ENCODE results near the gene NAIP. TPM values are rescaled to one million over a fixed set of nuclear protein-coding genes. Genes with fewer than 3 reads are reported as not detected.
"Not testable (repeated sequence)": the region's sequence is repeated elsewhere in the genome, so short reads cannot be mapped to it uniquely, and the experiment has no call there.

The NAIP gene
- total and polyA plus RNA-seq, 2 of the 4 experiments (the other 2 are of a cell fraction) = 1.3 to 2.2 TPM

DNA sequence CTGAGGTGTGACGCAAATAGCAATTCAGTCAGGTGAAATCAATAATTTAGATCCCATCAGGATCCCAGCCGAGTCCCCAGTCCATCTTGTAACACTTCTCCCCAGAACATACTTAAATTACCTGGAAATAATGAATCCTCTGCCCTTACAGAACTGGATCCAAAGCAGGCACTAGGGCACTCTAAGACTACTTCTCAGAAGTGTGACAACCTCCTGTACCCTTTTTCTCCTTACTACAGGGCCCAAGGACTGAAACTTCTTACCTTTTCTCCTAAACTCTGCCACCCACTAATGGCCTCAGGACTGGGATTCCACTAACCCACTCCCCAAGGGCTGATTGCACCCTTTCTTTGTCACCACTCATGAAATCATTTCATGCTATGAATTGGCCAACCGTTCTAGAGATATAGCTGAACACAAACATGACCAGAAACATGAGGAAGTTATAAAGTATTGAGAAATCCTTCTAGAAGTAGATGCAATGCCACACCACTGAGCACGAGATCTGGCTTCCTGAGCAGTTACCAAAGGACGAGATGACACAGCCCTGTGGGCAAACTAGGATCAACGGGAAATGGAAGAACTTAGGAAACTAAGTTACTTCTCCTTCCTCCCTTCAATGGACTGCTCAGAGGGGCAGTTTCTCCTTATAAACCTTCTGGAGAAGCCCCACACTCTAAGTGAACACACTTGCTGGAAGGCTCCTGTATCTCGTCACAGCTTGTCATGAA, 6.1 kb upstream of the NAIP start:
- H4K20me1 ChIP-seq (ENCODE audit: insufficient read depth, low read length); H3K9me3 ChIP-seq (ENCODE audit: control insufficient read depth, insufficient read depth, low read length); H2AK5ac ChIP-seq (ENCODE audit: low read depth, low read length); H2AK9ac ChIP-seq (replicated peaks; ENCODE audit: low read depth, low read length, poor library complexity); intact Hi-C loops (cut with micrococcal nuclease); ATAC-seq (ENCODE audit: low read depth); H3K36me3 ChIP-seq (ENCODE audit: control insufficient read depth, insufficient read depth, low read length); H2BK15ac ChIP-seq (ENCODE audit: low read depth, low read length); H3K9ac ChIP-seq (ENCODE audit: low read depth, low read length); H2BK120ac ChIP-seq (ENCODE audit: low read depth, low read length); H3K4me2 ChIP-seq (ENCODE audit: low read depth, low read length); H3K18ac ChIP-seq (ENCODE audit: low read depth, low read length); BruUV-seq (replicated peaks); H3K23ac ChIP-seq (ENCODE audit: low read depth, low read length); H2BK5ac ChIP-seq (ENCODE audit: low read depth, low read length, poor library complexity, severe bottlenecking); H3K14ac ChIP-seq (replicated peaks; ENCODE audit: low read depth, low read length); H3K27ac ChIP-seq (ENCODE audit: insufficient read depth, low read length); H3K4me1 ChIP-seq (ENCODE audit: control insufficient read depth, insufficient read depth, low read length); H3K9me1 ChIP-seq (ENCODE audit: insufficient read depth, low read length); H3K56ac ChIP-seq (ENCODE audit: extremely low read depth, insufficient read depth, low read length); H3K4me3 ChIP-seq (ENCODE audit: insufficient read depth, low read depth, low read length); H4K91ac ChIP-seq (ENCODE audit: insufficient read depth, low read depth, low read length); in situ Hi-C loops (cut with MboI; ENCODE audit: low sequenced_read_pairs); H3K79me1 ChIP-seq (ENCODE audit: low read depth in 1 of 2, low read length in 2 of 2); H3K4ac ChIP-seq (ENCODE audit: low read depth, low read length); CTCF ChIA-PET; H2BK20ac ChIP-seq (ENCODE audit: low read depth, low read length); DNase-seq; H2AFZ ChIP-seq (replicated peaks; ENCODE audit: low read length, poor library complexity); H3K27me3 ChIP-seq (ENCODE audit: control insufficient read depth, insufficient read depth, low read length); H4K8ac ChIP-seq (ENCODE audit: low read depth in 2 of 2, low read length in 2 of 2); H4K5ac ChIP-seq (ENCODE audit: low read depth, low read length); dilution Hi-C loops (cut with HindIII; ENCODE audit: low sequenced_read_pairs, unreplicated experiment); POLR2A ChIA-PET (ENCODE audit: unreplicated experiment): not testable (repeated sequence)
- WGBS, 2 experiments (ENCODE audit: extremely low coverage in 2 of 2, insufficient read length in 1 of 2) = no CpG with 5 or more reads among the region's 7 CpGs

DNA sequence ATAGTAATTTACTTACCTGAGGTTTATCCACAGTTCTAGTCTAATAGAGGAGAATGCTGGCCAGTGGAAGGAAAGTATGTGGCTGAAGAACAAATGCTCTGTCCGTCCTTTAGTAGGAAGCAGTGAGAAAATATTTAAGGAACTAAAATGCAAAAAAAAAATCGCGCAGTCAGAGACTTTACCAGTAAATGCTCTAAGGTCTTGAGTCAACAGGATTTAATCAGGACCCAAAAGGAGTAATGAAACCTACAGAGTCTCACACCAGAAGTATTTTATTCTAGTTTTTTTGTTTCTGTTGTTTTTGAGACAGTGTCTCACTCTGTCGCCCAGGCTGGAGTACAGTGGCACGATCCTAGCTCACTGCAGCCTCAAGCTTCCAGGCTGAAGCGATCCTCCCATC, 4.5 kb downstream of the NAIP start:
- H3K4me2 ChIP-seq (ENCODE audit: low read depth, low read length); H3K36me3 ChIP-seq (ENCODE audit: control insufficient read depth, insufficient read depth, low read length); H3K4me3 ChIP-seq (ENCODE audit: insufficient read depth, low read depth, low read length); H4K91ac ChIP-seq (ENCODE audit: insufficient read depth, low read depth, low read length); POLR2A ChIA-PET (ENCODE audit: unreplicated experiment); H2BK15ac ChIP-seq (ENCODE audit: low read depth, low read length); H2BK5ac ChIP-seq (ENCODE audit: low read depth, low read length, poor library complexity, severe bottlenecking); BruUV-seq (replicated peaks); H3K23ac ChIP-seq (ENCODE audit: low read depth, low read length); H4K5ac ChIP-seq (ENCODE audit: low read depth, low read length); H3K9me3 ChIP-seq (ENCODE audit: control insufficient read depth, insufficient read depth, low read length); ATAC-seq (ENCODE audit: low read depth); H2AK5ac ChIP-seq (ENCODE audit: low read depth, low read length); H3K4me1 ChIP-seq (ENCODE audit: control insufficient read depth, insufficient read depth, low read length); H3K18ac ChIP-seq (ENCODE audit: low read depth, low read length); dilution Hi-C loops (cut with HindIII; ENCODE audit: low sequenced_read_pairs, unreplicated experiment); H2AFZ ChIP-seq (replicated peaks; ENCODE audit: low read length, poor library complexity); H2AK9ac ChIP-seq (replicated peaks; ENCODE audit: low read depth, low read length, poor library complexity); H4K8ac ChIP-seq (ENCODE audit: low read depth in 2 of 2, low read length in 2 of 2); intact Hi-C loops (cut with micrococcal nuclease); H3K4ac ChIP-seq (ENCODE audit: low read depth, low read length); DNase-seq; H3K79me1 ChIP-seq (ENCODE audit: low read depth in 1 of 2, low read length in 2 of 2); H3K14ac ChIP-seq (replicated peaks; ENCODE audit: low read depth, low read length); H3K56ac ChIP-seq (ENCODE audit: extremely low read depth, insufficient read depth, low read length); H2BK20ac ChIP-seq (ENCODE audit: low read depth, low read length); H3K27me3 ChIP-seq (ENCODE audit: control insufficient read depth, insufficient read depth, low read length); in situ Hi-C loops (cut with MboI; ENCODE audit: low sequenced_read_pairs); H2BK120ac ChIP-seq (ENCODE audit: low read depth, low read length); H3K9me1 ChIP-seq (ENCODE audit: insufficient read depth, low read length); H3K27ac ChIP-seq (ENCODE audit: insufficient read depth, low read length); H4K20me1 ChIP-seq (ENCODE audit: insufficient read depth, low read length); H3K9ac ChIP-seq (ENCODE audit: low read depth, low read length); CTCF ChIA-PET: not testable (repeated sequence)
- no CpG with 5 or more reads among the region's 6 CpGs for WGBS, 2 experiments (ENCODE audit: extremely low coverage in 2 of 2, insufficient read length in 1 of 2)

Data from IMR-90 (cell line).